Activated CD8-positive, alpha-beta memory T cell treated with anti-CD3 and anti-CD28 coated beads, Interleukin-2, amount 50 U/mL, for 1 hour (primary cell): Measurements from ENCODE around the gene STUB1.
A peak's percentile ranks its signal among the peaks of the same experiment; 100 is the strongest.
"Not testable (repeated sequence)": the region's sequence is repeated elsewhere in the genome, so short reads cannot be mapped to it uniquely, and the experiment has no call there.

Experiments
- DNase-seq: peaks from one replicate; pipeline ENCODE4 v3.0.0-alpha.2; 2020; ENCODE audit errors: extremely low read depth

STUB1 gene

GRCh38 chr16:678858-679813, 1.1 kb upstream of the STUB1 start:
- no peak for DNase-seq

- DNase-seq = no peak
Measured at GRCh38 chr16:680625-680945, 375 bp downstream of the STUB1 start.

DNA sequence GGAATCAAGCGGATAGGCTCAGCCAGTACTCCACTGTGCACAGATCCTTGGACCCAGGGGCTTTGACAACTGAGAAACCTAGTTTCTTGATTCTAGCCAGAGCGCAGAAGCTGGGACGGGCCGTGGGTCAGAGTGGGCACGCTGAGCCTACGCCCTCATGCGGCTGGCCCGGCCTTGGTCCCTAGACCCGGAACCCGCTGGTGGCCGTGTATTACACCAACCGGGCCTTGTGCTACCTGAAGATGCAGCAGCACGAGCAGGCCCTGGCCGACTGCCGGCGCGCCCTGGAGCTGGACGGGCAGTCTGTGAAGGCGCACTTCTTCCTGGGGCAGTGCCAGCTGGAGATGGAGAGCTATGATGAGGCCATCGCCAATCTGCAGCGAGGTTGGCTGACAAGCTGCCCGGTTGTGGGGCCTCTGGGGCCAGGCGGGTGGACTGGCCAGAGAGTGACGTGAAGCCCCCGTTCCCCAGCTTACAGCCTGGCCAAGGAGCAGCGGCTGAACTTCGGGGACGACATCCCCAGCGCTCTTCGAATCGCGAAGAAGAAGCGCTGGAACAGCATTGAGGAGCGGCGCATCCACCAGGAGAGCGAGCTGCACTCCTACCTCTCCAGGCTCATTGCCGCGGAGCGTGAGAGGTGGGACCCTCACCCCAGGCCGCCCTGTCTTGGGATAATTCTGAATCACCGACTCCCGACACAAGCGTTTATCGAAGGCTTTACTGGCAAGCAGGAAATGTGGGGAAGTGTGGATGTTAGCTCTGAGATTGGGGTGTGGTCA, 946 bp downstream of the STUB1 start:
- no peak for DNase-seq

DNA sequence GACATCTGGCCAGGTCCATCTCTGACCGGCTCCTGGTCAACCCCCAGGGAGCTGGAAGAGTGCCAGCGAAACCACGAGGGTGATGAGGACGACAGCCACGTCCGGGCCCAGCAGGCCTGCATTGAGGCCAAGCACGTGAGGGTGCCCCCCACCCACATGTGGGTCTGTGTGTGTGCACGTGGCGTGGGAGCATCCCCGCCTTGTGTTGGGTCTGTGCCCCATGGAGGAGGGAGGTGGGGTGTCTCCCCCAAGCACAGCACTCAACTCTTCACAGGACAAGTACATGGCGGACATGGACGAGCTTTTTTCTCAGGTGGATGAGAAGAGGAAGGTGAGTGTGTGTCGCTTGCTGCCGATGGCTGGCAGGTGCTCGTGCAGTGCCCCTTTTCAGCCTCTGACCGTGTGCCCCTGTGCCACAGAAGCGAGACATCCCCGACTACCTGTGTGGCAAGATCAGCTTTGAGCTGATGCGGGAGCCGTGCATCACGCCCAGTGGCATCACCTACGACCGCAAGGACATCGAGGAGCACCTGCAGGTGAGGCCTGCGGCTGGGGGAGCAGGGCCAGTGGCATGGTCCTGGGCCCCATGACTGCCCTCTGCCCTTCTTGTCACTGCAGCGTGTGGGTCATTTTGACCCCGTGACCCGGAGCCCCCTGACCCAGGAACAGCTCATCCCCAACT, 1.7 kb downstream of the STUB1 start:
- no peak for DNase-seq

- no peak for DNase-seq
Measured at GRCh38 chr16:682493-683395, 2.5 kb downstream of the STUB1 start.

DNA sequence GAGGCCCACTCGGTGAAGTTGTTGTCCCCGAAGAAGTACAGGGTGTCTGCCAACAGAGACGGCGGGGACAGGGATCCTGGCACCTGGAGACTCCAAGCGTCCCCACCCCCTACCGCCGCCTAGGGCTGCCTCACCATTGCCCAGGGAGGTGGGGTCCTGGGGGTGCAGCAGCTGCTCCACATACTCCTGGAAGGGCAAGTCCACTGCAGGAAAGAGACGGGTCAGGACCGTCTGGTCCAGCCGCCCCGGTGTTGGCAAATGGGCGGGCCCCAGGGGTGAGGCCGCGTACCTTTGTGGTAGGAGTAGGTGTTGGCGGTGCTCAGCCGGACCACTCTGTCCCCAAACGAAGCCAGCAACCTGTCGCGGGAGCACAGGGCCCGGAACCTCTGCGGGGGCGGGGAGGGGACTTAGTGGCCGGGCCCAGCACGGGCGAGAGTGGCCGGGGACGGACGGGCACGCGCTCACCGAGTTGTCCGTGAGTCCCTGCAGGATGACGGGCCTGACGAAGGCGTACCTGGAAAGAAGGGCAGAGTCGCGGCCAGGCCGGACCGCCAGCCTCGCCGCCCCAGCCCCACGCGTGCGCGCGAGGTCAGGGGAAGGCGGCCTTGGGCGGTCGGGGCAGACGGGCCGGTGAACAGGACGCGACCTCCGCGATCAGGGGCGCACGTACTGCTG, 3.3 kb downstream of the STUB1 start:
- DNase-seq = no peak

DNA sequence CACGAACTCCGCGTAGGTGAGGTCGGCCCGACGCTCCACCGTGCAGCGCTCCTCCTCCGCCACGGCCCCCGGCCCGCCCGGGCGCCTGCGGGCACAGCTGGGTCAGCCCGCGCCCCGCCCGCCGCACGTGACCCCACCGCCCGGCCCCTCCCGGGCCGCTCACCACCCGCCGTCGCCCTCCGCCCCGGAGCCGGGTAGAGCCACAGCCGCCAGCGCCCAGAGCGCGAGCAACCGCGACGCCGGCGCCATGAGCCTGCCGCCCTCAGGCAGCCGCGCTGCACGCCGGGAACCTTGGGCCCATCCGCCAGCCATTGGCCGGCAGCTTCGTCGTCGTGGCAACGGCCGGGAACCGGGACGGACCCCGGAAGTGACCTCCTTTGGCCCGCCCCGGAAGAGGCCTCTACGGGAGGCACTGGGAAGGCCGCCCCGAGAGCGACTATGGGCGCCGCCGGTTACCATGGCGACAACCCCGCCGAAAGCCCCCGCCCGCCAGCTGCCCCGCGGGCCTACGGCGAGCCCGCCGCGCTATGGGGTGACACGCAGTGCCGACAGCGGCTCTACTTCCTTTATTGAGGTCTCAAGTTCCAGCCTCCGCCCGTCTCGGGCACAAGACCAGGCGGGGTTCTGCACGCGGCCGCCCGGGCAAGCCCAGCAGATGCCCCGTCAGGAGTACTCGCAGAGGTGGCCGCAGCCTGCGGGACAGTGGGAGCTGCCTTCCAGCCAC, 4.0 kb downstream of the STUB1 start, which contains the start of gene JMJD8:
Gene JMJD8 (minus strand): TSS at position 264 of the 724 bp plus-strand sequence. CDS start 15 bp downstream, at position 249.
- DNase-seq = peak; percentile 90

- DNase-seq = no peak
Measured at GRCh38 chr16:684961-685696, 4.9 kb downstream of the STUB1 start.

- no peak for DNase-seq
Measured at GRCh38 chr16:685967-686366, 5.8 kb downstream of the STUB1 start.

GRCh38 chr16:686459-687260, 6.5 kb downstream of the STUB1 start:
- no peak for DNase-seq

GRCh38 chr16:687499-687898, 7.3 kb downstream of the STUB1 start:
- no peak for DNase-seq

GRCh38 chr16:689175-689897, 9.1 kb downstream of the STUB1 start:
- DNase-seq = no peak

DNA sequence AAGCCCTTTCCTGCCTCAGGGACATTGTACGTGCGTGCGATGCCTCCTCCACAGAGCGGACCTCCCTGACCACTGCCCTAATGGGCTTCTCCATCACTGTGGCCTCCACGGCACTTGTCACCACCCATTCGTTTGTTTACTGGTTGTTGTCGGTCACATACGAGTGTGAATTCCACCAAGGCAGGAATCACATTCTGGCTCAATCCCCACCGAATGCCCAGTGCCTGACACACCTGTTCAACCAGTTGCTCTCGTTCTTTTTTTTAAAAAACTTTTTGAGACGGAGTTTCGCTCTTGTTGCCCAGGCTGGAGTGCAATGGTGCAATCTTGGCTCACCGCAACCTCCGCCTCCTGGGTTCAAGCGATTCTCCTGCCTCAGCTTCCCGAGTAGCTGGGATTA, 11.0 kb downstream of the STUB1 start:
- DNase-seq = not testable (repeated sequence)

GRCh38 chr16:692356-693108, 12.3 kb downstream of the STUB1 start:
- no peak for DNase-seq

- DNase-seq = no peak
Measured at GRCh38 chr16:693364-693763, 13.2 kb downstream of the STUB1 start.

- DNase-seq = no peak
Measured at GRCh38 chr16:693766-694165, 13.6 kb downstream of the STUB1 start.
